HG03521 (cell line): ENCODE results near the gene BAG1.

Experiments used
- ATAC-seq: cut with Tn5 transposase; IDR thresholded peaks from one replicate; pipeline ENCODE4 v1.9.1; 2021; ENCODE audit warnings: mild to moderate bottlenecking, moderate library complexity; ENCODE audit not compliant: unreplicated experiment

BAG1 gene

DNA sequence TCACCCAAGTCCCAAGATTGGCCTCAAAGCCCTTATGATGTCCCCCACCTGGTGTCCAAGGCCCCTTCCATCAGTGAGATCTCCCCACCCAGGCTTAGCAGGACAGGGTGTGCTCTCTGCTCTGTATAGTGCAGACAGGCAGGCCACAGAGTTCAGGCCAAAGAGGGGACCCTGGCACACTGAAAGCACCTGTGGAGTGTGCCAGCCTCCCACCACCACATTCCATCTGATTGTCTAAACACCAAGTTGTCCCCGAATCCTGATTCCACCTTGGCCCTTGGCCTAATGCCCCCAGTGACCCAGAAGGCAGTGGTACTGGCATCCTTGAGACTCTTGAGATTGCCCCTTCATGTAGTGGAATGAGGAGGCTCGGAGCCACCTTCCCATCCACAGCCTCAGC, 19.2 kb downstream of the BAG1 start:
- ATAC-seq = no peak

DNA sequence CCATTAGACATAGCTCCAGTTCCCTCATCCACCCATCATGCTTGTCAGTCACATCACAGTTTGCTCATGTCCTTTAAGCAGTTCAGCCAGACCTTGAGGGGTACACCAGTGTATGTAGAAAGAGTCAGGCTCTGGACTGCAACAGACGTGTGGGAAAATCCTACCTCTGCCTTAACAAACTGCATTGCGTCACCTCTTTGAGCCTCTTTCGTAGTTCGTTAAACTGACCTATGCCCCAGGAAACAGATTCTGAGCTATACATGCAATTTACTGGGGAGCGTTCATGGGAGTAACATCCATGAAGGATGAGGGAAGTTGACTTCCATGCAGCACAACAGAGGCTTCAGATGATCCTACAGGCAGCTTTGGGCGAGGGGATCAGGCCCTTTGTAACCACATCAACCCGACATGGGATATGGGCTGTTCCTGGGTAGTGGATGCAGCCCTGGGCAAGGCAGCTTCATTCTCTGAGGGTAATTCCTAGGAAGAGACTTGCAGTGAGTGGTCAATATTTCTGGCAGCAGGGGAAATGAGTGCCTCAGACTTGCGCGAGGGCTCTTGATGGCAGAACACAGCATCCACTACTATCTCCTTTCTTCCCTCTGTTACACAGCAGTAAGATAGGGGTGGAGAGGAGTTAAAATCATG, 20.2 kb downstream of the BAG1 start:
- ATAC-seq = no peak

DNA sequence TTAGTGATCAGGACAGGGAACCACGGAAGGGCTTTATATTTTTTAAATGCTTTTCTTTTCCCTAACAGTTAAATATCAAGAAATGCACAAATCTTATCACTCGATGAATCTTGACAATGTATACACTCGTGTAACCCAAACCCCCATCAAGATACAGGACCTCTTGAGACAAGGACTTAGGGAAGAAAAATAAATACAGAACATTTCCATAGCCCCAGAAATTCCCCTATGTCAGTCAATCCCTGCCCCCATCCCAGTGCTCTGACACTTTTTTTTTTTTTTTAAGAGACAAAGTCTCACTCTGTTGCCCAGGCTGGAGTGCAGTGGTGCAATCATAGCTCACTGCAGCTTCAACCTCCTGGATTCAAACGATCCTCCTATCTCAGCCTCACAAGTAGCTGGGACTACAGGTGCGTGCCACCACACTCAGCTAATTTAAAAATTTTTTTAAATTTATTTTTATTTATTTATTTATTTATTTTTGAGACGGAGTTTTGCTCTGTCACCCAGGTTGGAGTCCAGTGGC, 21.8 kb downstream of the BAG1 start:
- ATAC-seq = no peak

DNA sequence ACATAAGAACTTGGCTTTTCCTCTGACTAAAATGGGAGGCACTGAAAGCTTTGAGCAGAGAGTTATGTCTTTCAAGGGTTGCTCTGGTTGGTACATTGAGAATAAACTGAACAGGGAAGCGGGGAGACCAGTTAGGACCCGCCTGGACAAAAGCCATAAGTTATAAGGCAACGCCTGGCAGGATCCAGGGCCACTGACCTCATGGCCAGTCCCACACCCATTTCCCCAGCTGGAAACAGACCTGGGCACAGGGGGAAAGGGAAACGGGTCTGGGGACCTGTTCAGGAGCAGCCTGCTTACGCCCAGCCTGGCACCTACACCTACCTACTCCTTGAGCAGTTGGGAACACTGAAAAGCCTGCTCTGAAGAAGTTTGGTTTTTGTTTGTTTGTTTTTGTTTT, 23.2 kb downstream of the BAG1 start:
- ATAC-seq = no peak

DNA sequence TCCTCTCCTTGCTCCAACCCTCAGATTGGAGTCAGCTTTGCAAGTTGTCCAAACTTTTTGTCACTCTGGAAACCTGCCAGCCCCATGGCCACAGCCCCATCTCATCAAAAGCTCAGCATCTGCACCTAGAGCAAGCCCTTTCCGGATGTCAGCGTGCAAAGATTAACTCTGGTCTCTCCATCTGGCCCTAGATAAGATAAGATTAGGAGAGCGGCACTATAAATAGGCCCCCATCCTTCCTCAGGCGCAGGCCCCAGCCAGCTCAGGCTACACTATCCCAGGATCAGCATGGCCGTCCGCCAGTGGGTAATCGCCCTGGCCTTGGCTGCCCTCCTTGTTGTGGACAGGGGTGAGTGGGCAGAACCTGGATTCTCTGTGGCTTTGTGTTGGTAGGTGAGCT, 24.6 kb downstream of the BAG1 start, which contains the start of gene SPINK4:
Gene SPINK4, plus strand, starts transcription at position 247 of the 400 bp plus-strand sequence. Its CDS starts 42 bp downstream, at position 289.
- no peak for ATAC-seq

DNA sequence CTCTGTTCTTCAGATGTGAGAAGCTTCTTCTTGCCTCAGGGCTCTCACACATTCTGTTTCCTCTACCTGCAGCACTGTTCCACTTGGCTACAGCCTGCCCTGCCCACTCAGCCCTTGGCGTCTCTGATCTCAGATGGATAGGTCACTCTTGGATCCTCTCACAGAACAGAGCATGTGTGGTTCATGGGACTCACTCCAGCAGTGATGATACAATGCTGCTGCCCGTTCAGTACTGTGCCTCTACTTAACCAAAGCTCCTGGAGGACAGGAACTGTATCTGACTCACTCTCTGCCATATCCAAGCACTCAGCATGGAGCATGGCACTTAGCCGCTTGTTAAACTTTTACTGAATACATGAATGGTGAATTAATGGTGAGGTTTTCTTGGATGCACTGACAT, 27.9 kb downstream of the BAG1 start:
- no peak for ATAC-seq

DNA sequence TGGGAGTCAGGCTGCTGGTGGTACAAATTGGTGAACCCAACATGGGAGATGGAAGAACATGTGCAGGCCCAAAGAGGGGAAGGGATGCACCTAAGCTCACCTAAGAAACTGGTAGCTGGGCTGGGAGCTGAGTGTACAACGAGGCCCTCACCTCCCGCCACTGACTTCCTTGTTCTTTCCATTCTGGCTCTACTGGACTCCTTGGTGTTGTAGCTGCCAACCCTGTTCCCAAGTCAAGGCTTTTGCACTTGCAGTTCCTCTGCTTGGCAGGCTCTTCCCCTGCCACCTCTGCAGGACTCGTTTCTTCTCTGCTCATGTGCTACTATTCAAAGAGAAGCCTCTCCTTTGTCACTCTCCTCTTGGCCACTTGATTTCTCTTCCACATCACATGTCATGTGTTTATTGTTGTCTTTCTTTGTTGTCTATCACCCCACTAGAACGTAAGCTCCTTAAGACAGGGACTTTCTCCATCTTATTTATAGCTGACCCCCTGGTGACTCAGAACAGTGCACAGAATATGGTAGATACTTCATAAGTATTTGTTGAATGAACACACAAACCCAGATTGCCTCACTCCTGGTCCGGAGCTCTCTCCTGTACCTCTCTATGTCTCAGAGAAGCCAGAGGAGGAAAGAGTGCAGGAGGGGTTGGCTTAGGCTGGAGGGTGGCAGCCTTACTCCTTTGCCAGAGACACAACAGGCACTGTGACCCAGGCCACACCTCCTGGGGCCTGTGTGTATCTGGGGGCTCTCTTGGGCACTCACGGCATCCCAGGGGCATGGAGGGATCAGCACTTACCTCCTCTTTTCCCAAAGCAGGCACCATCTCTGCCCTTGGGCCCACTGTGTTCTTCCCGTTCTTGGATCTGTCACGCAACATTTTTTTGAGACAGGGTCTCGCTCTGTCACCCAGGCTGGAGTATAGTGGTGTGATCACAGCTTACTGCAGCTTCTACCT, 29.7 kb downstream of the BAG1 start:
- no peak for ATAC-seq

DNA sequence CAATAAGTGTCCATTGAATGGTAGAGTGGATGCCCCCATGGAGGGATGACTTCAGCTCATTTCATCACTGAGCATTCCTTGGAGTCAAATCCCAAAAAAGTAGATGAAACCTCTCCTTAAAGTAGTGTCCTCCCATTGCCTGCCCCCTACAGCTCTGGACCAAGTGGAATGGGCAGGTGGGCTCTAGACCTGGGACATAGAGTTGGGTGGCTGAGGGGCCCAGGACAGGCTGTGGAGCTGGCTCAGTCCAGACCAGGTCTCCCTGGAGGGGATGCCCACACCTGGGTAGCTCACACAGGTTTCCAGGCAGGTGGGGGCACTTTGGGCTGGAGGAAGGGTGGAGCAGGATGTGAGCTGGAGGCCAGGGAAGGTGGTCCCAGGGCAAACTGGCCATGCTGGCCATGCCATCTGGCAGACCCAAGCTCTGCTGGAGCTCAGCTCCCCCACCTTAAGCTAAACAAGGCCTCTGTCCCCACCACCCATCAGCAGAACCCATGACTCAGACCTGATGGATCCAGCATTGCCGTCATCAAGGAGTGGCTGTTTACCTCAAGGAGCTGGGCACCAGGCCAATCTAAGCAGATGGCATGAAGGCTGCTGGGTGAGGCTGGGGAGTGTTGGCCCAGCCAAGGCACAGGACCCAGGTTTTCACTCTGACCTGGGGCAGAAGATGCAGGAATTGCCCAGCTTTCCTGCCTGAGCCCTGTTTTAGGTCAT, 30.7 kb downstream of the BAG1 start:
- ATAC-seq = no peak

DNA sequence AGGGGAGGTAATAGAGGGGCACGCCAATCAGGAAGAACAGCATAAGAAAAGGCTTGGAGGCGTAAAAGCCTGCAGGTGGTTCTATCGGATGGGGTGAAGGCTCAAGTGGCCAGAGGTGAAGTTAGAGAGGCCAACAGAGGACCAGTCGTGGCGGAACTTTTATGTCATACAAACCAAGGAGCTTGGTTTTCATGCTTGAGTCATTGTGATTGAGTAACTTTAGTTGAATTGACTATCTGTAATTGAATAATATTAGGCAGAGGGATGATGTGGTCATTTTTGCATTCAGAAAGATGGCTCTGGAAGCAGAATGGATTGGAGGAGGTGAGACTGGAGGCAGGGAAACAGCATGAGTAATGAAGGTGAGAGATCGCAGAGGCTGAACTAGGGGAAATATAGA, 31.7 kb downstream of the BAG1 start:
- no peak for ATAC-seq

DNA sequence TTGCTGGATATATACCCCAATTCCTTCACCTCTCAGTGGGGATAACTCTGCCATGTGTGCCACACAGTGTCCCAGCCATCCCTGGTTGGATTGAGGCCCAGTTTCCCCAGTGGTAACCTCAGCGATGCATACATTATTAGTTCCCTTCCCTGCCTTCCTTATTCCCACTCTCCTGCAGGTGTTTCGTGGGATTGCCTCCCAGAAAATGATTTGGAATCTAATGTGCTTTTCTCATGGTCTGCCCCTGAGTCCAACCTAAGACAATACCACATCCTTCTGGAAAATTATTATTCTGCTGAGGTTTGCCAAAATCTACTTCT, 32.9 kb downstream of the BAG1 start:
- no peak for ATAC-seq

DNA sequence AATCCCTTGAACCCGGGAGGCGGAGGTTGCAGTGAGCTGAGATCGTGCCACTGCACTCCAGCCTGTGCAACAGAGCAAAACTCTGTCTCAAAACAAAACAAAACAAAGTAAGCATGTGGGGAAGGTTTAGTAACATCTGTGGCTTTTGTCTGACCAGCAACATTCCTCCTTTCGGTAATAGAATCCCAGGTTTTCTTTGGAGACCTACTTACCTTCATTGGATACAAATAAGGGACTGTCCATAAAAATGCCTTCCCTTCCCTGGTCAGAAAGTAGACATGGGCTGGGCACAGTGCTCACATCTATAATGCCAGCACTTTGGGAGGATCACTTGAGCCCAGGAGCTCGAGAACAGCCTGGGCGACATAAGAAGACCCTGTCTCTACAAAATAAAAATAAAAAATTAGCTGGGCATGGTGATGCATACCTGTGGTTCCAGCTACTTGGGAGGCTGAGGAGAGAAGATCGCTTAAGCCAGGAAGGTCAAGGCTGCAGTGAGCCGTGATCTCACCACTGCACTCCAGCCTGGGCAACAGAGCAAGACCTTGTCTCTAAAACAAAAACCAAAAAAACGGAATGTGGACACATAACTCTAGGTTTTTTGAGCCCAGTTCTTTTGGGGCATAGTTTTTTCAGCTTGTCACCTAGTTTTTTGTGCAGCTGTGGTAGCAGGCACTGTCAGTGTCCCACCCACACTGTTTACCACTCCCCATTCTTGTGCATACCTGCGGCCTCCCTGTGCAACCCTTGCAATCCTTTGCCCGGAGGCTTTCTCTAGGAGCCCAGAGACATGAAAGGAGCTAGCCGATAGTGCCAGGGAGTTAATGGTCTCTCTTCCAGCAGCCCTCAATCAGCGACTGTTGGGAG, 33.5 kb downstream of the BAG1 start:
- no peak for ATAC-seq

DNA sequence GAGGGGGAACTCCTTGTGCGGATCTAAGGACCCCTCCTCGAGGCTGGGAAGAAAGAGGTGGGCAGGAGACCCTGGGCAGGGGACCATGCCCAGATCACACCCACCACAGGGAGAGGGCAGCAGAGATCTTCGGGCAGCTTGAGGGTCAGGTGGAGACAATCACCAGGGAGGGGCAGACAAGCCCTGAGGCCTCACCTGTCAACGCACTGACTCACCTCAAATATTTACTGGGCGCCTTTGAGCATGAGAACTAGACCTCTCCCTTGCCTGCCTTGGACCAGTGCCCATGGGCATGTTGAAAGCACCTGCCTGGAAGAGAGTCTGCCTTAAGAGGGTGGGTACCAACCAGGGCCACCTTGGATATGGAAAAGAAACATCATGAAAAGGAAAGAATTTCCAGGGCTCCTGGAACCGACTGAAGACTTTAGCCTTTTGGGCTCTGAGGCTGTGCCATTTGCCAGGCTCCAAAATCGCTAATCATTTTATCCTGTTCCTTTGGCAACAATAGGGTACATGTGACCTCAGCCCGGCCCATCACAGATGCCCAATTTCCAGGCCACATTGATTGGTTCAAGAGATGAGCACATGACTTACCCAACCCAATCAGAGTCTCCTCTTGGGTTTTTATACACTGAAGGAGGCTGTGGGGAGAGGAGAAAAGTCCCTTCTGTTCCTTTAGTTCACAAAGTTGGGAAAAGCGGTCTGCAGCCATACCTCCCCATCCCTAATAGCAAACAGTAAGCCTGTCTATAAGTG, 35.0 kb downstream of the BAG1 start:
- ATAC-seq = no peak

DNA sequence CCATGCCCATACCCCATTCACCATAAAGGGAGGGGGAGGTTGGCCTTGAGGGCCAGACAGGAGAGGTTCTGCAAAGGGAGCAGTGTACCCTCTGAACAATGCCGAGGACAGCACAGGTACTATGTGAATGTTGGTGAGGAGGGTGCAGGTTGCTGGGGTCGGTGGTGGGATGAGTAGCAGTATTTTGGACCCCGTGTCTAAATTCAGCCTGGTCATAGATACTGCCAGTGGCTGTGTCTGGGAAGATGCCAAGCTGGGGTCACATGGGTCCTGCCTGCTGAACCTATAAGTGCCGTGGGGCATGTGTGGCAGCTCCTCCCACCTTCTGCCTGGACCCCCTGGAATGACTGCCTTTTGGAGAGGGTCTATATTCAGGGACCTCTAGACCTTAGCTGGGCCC, 35.9 kb downstream of the BAG1 start:
- ATAC-seq = no peak

DNA sequence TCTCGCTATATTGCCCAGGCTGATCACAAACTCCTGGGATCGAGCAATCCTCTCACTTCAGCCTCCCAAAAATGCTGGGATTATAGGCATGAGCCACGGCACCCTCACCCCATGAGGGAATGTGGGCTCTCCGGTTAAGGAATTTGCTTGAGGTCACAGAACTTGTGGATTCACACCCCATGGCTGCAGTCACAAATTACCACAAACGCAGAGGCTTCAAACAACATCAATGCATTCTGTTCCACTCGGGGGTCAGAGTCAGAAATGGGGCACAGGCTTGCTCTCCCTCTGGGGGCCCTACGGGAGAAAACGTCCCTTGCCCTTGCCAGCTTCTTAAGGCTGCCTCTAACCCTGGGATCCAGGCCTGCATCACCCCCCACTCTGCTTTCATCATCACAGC, 36.8 kb downstream of the BAG1 start:
- ATAC-seq = no peak

DNA sequence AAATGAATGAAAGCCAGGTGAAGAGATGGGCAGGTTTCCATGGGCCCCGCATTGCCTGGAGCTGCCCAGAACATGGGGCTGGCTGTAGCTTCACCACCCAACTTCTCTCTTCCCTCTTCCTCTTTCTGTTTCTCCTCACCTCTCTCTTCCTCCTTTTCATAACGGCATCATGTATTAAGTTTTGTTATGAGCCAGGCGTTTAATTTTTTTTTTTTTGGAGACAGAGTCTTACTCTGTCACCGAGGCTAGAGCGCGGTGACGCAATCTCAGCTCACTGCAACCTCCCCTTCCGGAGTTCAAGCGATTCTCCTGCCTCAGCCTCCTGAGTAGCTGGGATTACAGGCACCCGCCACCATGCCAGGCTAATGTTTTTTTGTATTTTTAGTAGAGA, 37.5 kb downstream of the BAG1 start:
- no peak for ATAC-seq

DNA sequence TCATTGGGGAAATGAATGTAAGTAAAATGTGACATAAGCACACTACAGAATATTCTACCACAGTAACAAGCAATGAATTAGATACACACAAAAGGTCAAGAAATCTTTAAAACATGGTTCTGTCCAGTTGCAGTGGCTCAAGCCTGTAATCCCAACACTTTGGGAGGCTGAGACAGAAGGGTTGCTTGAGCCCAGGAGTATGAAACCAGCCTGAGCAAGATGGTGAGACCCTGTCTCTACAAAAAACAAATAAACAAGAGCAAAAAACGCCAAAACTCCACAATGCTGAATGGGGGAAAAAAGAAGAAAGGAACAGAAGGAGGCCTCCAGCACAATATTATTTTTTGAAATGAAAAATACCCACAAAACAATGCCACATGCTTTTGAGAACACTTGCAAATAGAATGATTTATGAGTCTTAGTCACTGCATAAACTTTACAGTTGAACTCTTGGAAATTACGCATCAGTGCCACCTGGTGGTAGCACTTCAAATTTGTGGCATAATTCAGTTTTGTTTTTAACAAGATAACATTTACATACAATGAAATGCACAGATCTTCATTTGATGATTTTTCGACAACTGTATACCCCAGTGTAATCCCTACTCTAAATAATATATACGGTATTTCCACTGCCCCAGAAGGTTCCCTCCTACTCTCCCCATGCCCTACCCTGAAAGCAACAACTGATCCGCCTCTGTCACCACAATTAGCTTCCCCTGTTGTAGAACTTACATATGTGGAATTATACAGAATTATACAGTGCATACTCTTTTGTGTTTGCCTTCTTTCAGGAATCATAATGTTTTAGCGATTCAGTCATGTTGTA, 39.0 kb downstream of the BAG1 start:
- no peak for ATAC-seq

DNA sequence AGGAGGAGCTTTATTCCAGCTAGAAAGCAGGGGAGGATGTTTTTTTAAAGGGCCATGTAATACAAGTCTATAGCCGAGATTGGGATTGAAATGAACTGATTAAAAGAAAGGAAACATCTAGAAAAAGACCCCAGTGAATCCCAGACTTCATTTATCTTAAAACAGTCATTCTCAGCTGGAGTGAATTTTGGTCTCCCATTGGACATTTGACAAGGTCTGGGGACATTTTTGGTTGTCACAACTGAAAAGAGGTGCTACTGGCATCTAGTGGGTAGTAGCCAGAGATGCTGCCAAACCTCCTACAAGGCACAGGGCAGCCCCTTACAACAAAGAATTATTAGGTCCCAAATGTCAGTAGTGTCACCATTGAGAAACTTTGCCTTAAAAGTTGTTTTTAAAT, 40.8 kb downstream of the BAG1 start:
- no peak for ATAC-seq

DNA sequence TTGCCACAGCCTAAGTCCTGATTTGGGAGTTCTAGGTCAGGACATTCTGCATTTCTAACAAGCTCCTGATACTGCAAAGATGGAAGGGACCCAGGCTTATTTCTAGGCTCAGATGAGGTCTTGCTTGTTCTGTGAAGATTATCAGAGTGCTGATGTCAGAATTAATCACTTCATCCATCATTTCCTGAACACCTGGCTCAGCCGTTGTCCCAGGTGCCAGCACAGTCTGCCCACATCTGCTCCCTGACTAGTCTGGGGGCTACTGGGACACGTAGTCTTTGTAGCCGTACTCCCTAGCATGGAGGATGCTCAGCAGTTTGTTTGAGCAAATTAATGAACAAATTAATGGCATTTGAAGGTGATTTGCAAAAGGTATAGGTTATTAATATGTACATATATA, 42.5 kb downstream of the BAG1 start:
- no peak for ATAC-seq

DNA sequence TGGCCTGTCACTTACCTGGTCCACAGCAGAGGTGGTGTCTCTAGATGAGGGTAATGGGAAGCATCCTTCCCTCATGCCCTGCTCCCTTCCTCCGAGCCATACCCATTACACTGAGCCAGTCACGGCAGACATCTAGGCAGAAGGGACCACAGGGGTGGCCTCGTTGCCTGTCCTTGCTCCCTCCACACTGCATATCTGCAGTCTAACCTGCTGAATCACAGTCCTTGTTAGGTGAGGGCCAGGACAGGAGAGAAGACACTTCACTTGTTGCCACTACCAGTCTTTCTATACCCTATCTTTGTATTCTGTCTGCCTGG, 43.0 kb downstream of the BAG1 start:
- no peak for ATAC-seq
